Measurements from ENCODE around the gene BEGAIN.

Gene BEGAIN

DNA sequence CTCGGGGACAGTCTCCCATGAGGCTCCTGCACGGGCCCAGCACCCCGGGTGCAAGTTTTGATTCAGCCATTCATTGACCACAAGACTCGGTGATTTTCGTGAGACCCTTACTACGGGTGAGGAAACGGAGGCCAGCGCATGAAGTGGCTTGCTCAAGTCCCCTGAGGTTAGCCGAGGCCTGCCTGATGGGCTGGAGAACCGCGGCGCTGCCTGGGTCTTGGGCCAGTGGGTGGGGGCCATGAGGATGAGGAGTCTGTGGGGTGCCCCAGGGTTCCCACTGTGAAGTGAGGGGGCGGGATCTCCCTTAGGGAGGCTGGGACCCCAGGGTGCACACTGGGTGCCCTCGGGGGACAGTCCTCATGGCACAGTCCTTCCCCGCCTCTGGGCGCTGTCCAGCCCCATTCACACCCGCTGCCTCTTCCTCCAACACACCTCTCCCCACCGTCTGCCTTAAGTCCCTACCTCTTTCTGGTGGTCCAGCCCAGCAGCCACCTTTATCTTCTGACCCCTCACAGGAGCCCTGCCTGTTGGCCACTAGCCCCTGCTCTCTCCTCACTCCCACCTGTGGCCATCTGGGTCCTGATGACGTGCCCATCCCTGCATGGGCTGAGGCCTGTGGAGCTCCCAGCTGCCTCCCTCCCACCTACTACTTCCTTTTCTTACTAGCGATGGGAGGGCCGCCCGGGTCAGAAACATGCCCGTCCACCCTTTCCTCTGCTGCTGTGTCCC lies 16.3 kb downstream of the BEGAIN start:
- H3K9ac ChIP-seq (ENCODE audit: low read depth, low read length): no peak overlapping the region
- H3K9me3 ChIP-seq (ENCODE audit: insufficient read depth, low read depth, low read length): no peaks in the 10 kb centered on the region
- H3K27ac ChIP-seq (ENCODE audit: low read depth, low read length): no peak overlapping the region
- no peak overlapping the region for H3K4me3 ChIP-seq (ENCODE audit: low read length)
- WGBS: 83% methylated on average over 23 of the region's 23 CpGs
- H3K4me1 ChIP-seq (ENCODE audit: insufficient read depth, low read length): peaks cover 14% of the 10 kb centered on the region
- no peaks in the 10 kb centered on the region for H3K36me3 ChIP-seq (ENCODE audit: insufficient read depth, low read length)
- H3K27me3 ChIP-seq (ENCODE audit: insufficient read depth, low read length): peaks cover 59% of the 10 kb centered on the region

DNA sequence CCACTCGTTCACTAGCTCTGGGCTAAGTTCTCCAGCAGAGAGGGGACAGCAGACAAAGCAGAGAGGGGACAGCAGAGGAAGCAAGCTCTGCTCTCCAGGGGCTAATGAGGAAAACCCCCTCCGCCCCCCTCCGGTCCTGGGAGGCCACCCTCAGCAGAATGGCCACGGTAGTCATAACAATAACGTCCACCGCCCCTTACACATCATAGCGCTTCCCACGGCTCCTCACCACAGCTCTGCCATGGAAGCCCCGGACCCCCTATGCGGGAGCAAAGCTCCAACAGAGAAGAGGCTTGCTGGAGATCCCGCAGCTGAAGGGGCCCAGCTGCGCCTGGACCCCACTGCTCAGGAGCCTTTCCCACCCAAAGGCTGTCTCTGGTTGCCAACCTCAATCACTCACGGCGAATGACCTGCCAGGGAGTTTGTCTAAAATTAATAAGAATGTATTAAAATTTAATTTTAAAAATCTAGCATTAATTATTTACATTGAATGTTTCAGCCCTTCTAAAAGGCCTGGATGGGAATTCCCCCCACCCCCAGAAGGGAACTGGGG lies 17.4 kb downstream of the BEGAIN start:
- 19% methylated on average over 12 of the region's 14 CpGs for WGBS
- Histone ChIP-seq H3K9ac (ENCODE audit: low read depth, low read length) (no peak overlapping the region), H3K4me3 (ENCODE audit: low read length) (peak overlapping the region; percentile 63; the same call in 1 of the 2 replicates), H3K27me3 (ENCODE audit: insufficient read depth, low read length) (peaks cover 67% of the 10 kb centered on the region), H3K4me1 (ENCODE audit: insufficient read depth, low read length) (peaks cover 14% of the 10 kb centered on the region), H3K9me3 (ENCODE audit: insufficient read depth, low read depth, low read length) (no peaks in the 10 kb centered on the region), H3K27ac (ENCODE audit: low read depth, low read length) (no peak overlapping the region), H3K36me3 (ENCODE audit: insufficient read depth, low read length) (no peaks in the 10 kb centered on the region)

DNA sequence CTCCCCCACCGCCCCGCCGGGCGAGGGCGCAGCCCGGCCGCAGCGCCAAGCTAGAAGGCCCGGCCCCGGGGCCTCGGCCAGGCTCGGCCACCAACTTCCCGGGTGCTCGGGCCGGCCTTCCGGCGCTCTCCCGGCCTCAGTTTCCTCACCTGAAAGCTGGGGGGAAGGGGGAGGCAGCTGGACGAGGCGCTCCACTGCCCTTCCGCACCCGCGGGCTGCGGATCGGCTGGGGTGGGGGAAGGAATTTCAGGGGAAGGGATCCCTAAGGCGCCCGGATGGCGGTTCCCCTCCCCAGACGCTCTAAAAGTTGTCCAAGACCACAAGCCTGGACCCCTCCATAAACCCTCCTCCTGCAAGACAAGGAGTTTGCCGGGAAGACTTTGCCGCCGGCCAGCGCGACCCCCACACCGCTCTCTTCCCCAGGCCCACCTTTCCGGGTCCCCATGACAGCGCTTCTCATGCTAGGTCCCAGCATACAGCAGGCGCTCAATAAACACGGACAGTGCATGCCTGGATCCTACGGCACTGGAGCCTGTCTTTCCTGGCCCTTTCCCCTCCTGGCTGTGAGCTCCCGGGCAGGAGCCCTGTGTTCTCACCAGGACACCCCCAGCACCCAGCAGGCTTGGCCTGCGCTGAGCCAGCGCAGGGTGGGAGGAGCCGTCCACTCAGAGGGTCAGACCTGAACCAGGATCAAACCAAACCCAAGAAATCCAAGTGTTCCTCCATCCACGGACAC lies 18.1 kb downstream of the BEGAIN start:
- Histone ChIP-seq H3K4me3 (ENCODE audit: low read length) (peak overlapping the region; percentile 63), H3K9ac (ENCODE audit: low read depth, low read length) (no peak overlapping the region), H3K4me1 (ENCODE audit: insufficient read depth, low read length) (peaks cover 14% of the 10 kb centered on the region), H3K27ac (ENCODE audit: low read depth, low read length) (no peak overlapping the region), H3K27me3 (ENCODE audit: insufficient read depth, low read length) (peaks cover 70% of the 10 kb centered on the region), H3K9me3 (ENCODE audit: insufficient read depth, low read depth, low read length) (no peaks in the 10 kb centered on the region), H3K36me3 (ENCODE audit: insufficient read depth, low read length) (no peaks in the 10 kb centered on the region)
- WGBS: 4% methylated on average over 44 of the region's 45 CpGs

DNA sequence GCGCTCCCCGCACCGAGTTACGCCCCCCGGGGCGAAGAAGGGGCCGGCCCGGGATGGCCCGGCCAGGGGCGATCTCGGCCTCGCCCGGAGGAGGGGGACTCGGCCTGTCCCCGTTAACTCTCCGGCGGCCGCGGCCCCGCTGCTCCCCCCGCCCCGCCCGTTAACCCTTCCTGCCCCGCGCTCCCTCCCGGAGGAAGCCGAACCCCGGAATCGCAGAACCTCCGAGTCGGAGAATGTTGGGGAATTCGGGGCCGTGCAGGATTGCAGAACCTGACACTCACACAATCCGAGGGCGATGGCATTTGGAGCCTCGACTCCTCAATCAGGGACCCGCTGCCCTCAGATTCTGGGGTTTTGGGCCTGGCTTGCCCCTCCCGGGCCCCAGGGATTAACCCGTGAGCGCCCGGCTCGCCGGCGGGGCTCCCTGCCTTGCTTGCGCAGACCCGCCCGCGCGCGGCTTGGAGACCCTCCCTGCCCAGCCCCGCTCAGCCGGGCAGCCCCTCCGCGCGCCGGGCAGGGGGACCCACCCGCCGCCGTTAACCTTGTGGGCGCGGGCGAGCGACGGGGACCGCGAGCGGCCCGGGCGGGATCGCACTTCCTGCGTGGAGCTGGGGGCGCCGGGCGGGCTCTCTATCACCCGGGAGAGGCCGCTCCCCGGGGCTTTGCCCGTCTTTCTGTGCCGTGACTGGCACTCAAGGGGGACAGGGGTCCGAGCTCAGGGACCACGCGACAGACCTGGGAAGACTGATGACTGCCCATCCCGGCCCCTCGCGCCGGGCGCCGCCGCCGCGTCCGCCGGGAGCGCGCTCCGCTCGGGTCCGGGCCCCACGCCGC lies 18.8 kb downstream of the BEGAIN start:
- Histone ChIP-seq H3K4me1 (ENCODE audit: insufficient read depth, low read length) (peaks cover 11% of the 10 kb centered on the region), H3K27me3 (ENCODE audit: insufficient read depth, low read length) (peaks cover 70% of the 10 kb centered on the region), H3K4me3 (ENCODE audit: low read length) (peak overlapping the region; percentile 63), H3K9ac (ENCODE audit: low read depth, low read length) (no peak overlapping the region), H3K27ac (ENCODE audit: low read depth, low read length) (no peak overlapping the region), H3K36me3 (ENCODE audit: insufficient read depth, low read length) (no peaks in the 10 kb centered on the region), H3K9me3 (ENCODE audit: insufficient read depth, low read depth, low read length) (no peaks in the 10 kb centered on the region)
- WGBS: under 1% methylated on average over 100 of the region's 100 CpGs

DNA sequence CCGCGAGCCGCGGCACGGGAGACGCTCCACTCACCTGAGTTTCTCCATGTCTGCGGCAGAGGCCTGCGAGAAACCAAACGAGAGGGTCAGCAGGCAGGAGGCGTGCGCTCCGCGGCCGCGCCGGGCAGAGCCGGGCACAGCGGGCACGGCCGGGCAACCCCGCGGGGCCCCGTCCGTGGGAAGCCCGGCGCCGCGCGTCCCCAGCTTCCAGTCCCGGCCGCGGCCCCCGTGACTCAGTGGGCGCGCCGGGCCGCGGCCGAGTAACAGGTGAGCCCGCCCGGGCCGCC lies 19.4 kb downstream of the BEGAIN start:
- Histone ChIP-seq H3K4me1 (ENCODE audit: insufficient read depth, low read length) (peaks cover 7% of the 10 kb centered on the region), H3K27me3 (ENCODE audit: insufficient read depth, low read length) (peaks cover 70% of the 10 kb centered on the region), H3K36me3 (ENCODE audit: insufficient read depth, low read length) (no peaks in the 10 kb centered on the region), H3K4me3 (ENCODE audit: low read length) (peak overlapping the region; percentile 63), H3K27ac (ENCODE audit: low read depth, low read length) (no peak overlapping the region), H3K9ac (ENCODE audit: low read depth, low read length) (no peak overlapping the region), H3K9me3 (ENCODE audit: insufficient read depth, low read depth, low read length) (no peaks in the 10 kb centered on the region)
- WGBS: under 1% methylated on average over 42 of the region's 42 CpGs

GRCh38 chr14:100567009-100567876 lies 20.0 kb downstream of the BEGAIN start:
- 4% methylated on average over 68 of the region's 70 CpGs for WGBS
- Histone ChIP-seq H3K27ac (ENCODE audit: low read depth, low read length) (no peak overlapping the region), H3K4me3 (ENCODE audit: low read length) (peak overlapping the region; percentile 63), H3K9me3 (ENCODE audit: insufficient read depth, low read depth, low read length) (no peaks in the 10 kb centered on the region), H3K4me1 (ENCODE audit: insufficient read depth, low read length) (peaks cover 4% of the 10 kb centered on the region), H3K9ac (ENCODE audit: low read depth, low read length) (no peak overlapping the region), H3K27me3 (ENCODE audit: insufficient read depth, low read length) (peaks cover 70% of the 10 kb centered on the region), H3K36me3 (ENCODE audit: insufficient read depth, low read length) (no peaks in the 10 kb centered on the region)

- no peaks in the 10 kb centered on the region for H3K36me3 ChIP-seq (ENCODE audit: insufficient read depth, low read length)
- WGBS: 79% methylated on average over 4 of the region's 4 CpGs
- 0 out of 2 replicates have a peak overlapping the region, but pooled peaks have one; percentile 38 for H3K4me3 ChIP-seq (ENCODE audit: low read length)
- no peak overlapping the region for H3K9ac ChIP-seq (ENCODE audit: low read depth, low read length)
- H3K4me1 ChIP-seq (ENCODE audit: insufficient read depth, low read length): peaks cover 4% of the 10 kb centered on the region
- H3K9me3 ChIP-seq (ENCODE audit: insufficient read depth, low read depth, low read length): no peaks in the 10 kb centered on the region
- H3K27ac ChIP-seq (ENCODE audit: low read depth, low read length): no peak overlapping the region
- H3K27me3 ChIP-seq (ENCODE audit: insufficient read depth, low read length): peaks cover 67% of the 10 kb centered on the region
These were observed 20.6 kb downstream of the BEGAIN start for GRCh38 chr14:100566586-100566985.

- peaks cover 63% of the 10 kb centered on the region for H3K27me3 ChIP-seq (ENCODE audit: insufficient read depth, low read length)
- H3K27ac ChIP-seq (ENCODE audit: low read depth, low read length): no peak overlapping the region
- no peak overlapping the region for H3K4me3 ChIP-seq (ENCODE audit: low read length)
- 90% methylated on average over 11 of the region's 11 CpGs for WGBS
- H3K4me1 ChIP-seq (ENCODE audit: insufficient read depth, low read length): peaks cover 4% of the 10 kb centered on the region
- no peaks in the 10 kb centered on the region for H3K9me3 ChIP-seq (ENCODE audit: insufficient read depth, low read depth, low read length)
- no peaks in the 10 kb centered on the region for H3K36me3 ChIP-seq (ENCODE audit: insufficient read depth, low read length)
- H3K9ac ChIP-seq (ENCODE audit: low read depth, low read length): no peak overlapping the region
These were observed 21.1 kb downstream of the BEGAIN start for GRCh38 chr14:100566119-100566518.

GRCh38 chr14:100565650-100566049 lies 21.6 kb downstream of the BEGAIN start:
- Histone ChIP-seq H3K9me3 (ENCODE audit: insufficient read depth, low read depth, low read length) (no peaks in the 10 kb centered on the region), H3K36me3 (ENCODE audit: insufficient read depth, low read length) (no peaks in the 10 kb centered on the region), H3K27ac (ENCODE audit: low read depth, low read length) (no peak overlapping the region), H3K27me3 (ENCODE audit: insufficient read depth, low read length) (peaks cover 59% of the 10 kb centered on the region), H3K4me3 (ENCODE audit: low read length) (no peak overlapping the region), H3K4me1 (ENCODE audit: insufficient read depth, low read length) (peaks cover 4% of the 10 kb centered on the region), H3K9ac (ENCODE audit: low read depth, low read length) (no peak overlapping the region)
- 90% methylated on average over 3 of the region's 3 CpGs for WGBS

DNA sequence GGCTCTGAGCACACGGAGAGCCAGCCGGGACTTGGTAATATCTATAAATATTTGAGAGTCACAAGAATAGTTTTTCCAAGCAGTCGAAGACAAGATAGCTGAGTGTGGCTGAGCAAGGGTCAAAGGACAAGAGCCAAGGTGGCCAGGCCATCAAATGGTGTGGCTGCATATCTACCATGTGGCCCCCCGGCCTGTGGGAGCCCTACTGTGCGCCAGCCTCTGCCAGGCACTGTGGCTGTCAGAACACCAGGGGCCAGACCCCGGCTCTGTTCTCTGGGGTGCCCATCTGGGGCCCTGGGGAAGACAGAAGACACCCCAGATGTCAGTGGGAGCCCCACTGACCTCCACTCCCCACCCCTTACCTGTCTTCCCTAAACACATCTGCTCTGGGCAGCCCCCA lies 22.7 kb downstream of the BEGAIN start:
- WGBS: 81% methylated on average over 6 of the region's 6 CpGs
- Histone ChIP-seq H3K4me3 (ENCODE audit: low read length) (no peak overlapping the region), H3K9ac (ENCODE audit: low read depth, low read length) (no peak overlapping the region), H3K36me3 (ENCODE audit: insufficient read depth, low read length) (no peaks in the 10 kb centered on the region), H3K9me3 (ENCODE audit: insufficient read depth, low read depth, low read length) (no peaks in the 10 kb centered on the region), H3K4me1 (ENCODE audit: insufficient read depth, low read length) (no peaks in the 10 kb centered on the region), H3K27ac (ENCODE audit: low read depth, low read length) (no peak overlapping the region), H3K27me3 (ENCODE audit: insufficient read depth, low read length) (peaks cover 47% of the 10 kb centered on the region)

Measured in HUES64 (cell line).